ENCODE measurements around the gene SS18L1.

Gene SS18L1

GRCh38 chr20:62174870-62175624 is 31.5 kb downstream of the SS18L1 start:
- TF ChIP-seq CTCF (conservative IDR thresholded peaks at IDR 0.05; ENCODE audit: low read depth, low read length) = no peak
- no peak for DNase-seq (ENCODE audit: low read depth)
- H3K4me3 ChIP-seq (ENCODE audit: low read depth, low read length) = no peak overlapping the region

- H3K4me3 ChIP-seq (ENCODE audit: low read depth, low read length) = no peak overlapping the region
- TF ChIP-seq CTCF (conservative IDR thresholded peaks at IDR 0.05; ENCODE audit: low read depth, low read length) = no peak
- no peak for DNase-seq (ENCODE audit: low read depth)
These were observed 32.1 kb downstream of the SS18L1 start for GRCh38 chr20:62175711-62176110.

- H3K4me3 ChIP-seq (ENCODE audit: low read depth, low read length) = no peak overlapping the region
- no peak for TF ChIP-seq CTCF (conservative IDR thresholded peaks at IDR 0.05; ENCODE audit: low read depth, low read length)
These were observed 33.3 kb downstream of the SS18L1 start for GRCh38 chr20:62176866-62177265.

GRCh38 chr20:62177307-62177706 is 33.7 kb downstream of the SS18L1 start:
- DNase-seq (ENCODE audit: low read depth) = no peak
- TF ChIP-seq CTCF (conservative IDR thresholded peaks at IDR 0.05; ENCODE audit: low read depth, low read length) = no peak
- no peak overlapping the region for H3K4me3 ChIP-seq (ENCODE audit: low read depth, low read length)

More at GRCh38 chr20:62176866-62177265, 33.3 kb downstream of the SS18L1 start:
- no peak for DNase-seq (ENCODE audit: low read depth)

- no peak for TF ChIP-seq CTCF (conservative IDR thresholded peaks at IDR 0.05; ENCODE audit: low read depth, low read length)
- no peak for DNase-seq (ENCODE audit: low read depth)
- H3K4me3 ChIP-seq (ENCODE audit: low read depth, low read length) = no peak overlapping the region
These were observed 35.0 kb downstream of the SS18L1 start for GRCh38 chr20:62178316-62179161.

GRCh38 chr20:62179162-62179504 is 35.6 kb downstream of the SS18L1 start:
- H3K4me3 ChIP-seq (ENCODE audit: low read depth, low read length) = no peak overlapping the region
- no peak for TF ChIP-seq CTCF (conservative IDR thresholded peaks at IDR 0.05; ENCODE audit: low read depth, low read length)

More at GRCh38 chr20:62179162-62179504, 35.6 kb downstream of the SS18L1 start:
- no peak for DNase-seq (ENCODE audit: low read depth)

Data from choroid plexus epithelial cell (primary cell).